Lower leg skin (tissue), 4 donors: ENCODE measurements around the gene NHLRC3. TPM values are rescaled to one million over a fixed set of nuclear protein-coding genes. Genes with fewer than 3 reads are reported as not detected.

Experiments used
- DNase-seq, 2 donors: peaks; one replicate each; pipeline ENCODE4 v3.0.0-alpha.2; 2019; ENCODE audit warnings: low spot score in 2 of 2
- H3K4me3 ChIP-seq: fragments of 200-600 bp; sonication (generic); 2 replicates; pipeline ENCODE4 v1.5.1; 2017; ENCODE audit warnings: mild to moderate bottlenecking, low read depth; ENCODE audit not compliant: poor library complexity, severe bottlenecking
- CTCF ChIP-seq, 3 donors: fragments of 450-650 bp; IDR thresholded peaks; one replicate each; pipeline ENCODE4 v1.5.1; 2016; ENCODE audit warnings: antibody characterized with exemption in 3 of 3, mild to moderate bottlenecking in 3 of 3, moderate library complexity in 2 of 3
- POLR2A ChIP-seq, 2 donors: fragments of 450-650 bp; IDR thresholded peaks; one replicate each; pipeline ENCODE4 v1.6.1; 2016 to 2017; ENCODE audit warnings: antibody characterized with exemption in 2 of 2, mild to moderate bottlenecking in 1 of 2, moderate library complexity in 1 of 2
- WGBS, 2 donors: methylation state at CpG; one replicate each; pipeline ENCODE4 v1.1.5; 2018; 5-methylcytosine and 5-hydroxymethylcytosine counted together
- intact Hi-C: fragments of 100-400 bp; cut with DNase I; formaldehyde crosslinking; loops from one replicate; pipeline ENCODE4 v1.15.0; 2023; ENCODE audit warnings: low total_unique reads
- total RNA-seq, 4 donors: library from RNA; depleted of rRNA; stranded (reverse); fragments of >200 nt; gene quantifications; one replicate each; pipeline ENCODE4 v1.1.0, GENCODE V29; 2016

NHLRC3 gene
- total RNA-seq, 4 donors from 2014 or later: 8.3 to 12.9 (median 9.7) TPM

GRCh38 chr13:39049274-39049673, 11.0 kb downstream of the NHLRC3 start:
- 83 to 84% methylated on average over 3 of the region's 3 CpGs for WGBS, 2 donors
- DNase-seq: no peak
- no peak for TF ChIP-seq POLR2A (IDR thresholded peaks at IDR 0.05)
- no peak for TF ChIP-seq CTCF (IDR thresholded peaks at IDR 0.05)

GRCh38 chr13:39051157-39051556, 12.9 kb downstream of the NHLRC3 start:
- no peak for DNase-seq
- no peak for TF ChIP-seq POLR2A (IDR thresholded peaks at IDR 0.05)
- no peak for TF ChIP-seq CTCF (IDR thresholded peaks at IDR 0.05)
- WGBS, 2 donors: 14 to 27% methylated on average over 1 of the region's 1 CpG
- H3K4me3 ChIP-seq: no peak overlapping the region
- intact Hi-C loops: no loop called here

More at GRCh38 chr13:39049274-39049673, 11.0 kb downstream of the NHLRC3 start:
- intact Hi-C loops: loop anchor here (10.0 kb wide), 1 partner anchor 1886 kb away; no protein-coding TSS in a partner anchor
- no peak overlapping the region for H3K4me3 ChIP-seq

- no peak overlapping the region for H3K4me3 ChIP-seq
- intact Hi-C loops: no loop called here
- TF ChIP-seq CTCF (IDR thresholded peaks at IDR 0.05) (no peak), POLR2A (IDR thresholded peaks at IDR 0.05) (no peak)
- 64 to 77% methylated on average over 6 of the region's 6 CpGs for WGBS, 2 donors
- DNase-seq: no peak
These were observed 14.7 kb downstream of the NHLRC3 start for GRCh38 chr13:39052944-39053343.

GRCh38 chr13:39054112-39054511, 15.9 kb downstream of the NHLRC3 start:
- intact Hi-C loops: no loop called here
- H3K4me3 ChIP-seq: no peak overlapping the region
- TF ChIP-seq CTCF (IDR thresholded peaks at IDR 0.05): no peak
- TF ChIP-seq POLR2A (IDR thresholded peaks at IDR 0.05): no peak
- WGBS, 2 donors: 85 to 91% methylated on average over 3 of the region's 3 CpGs
- DNase-seq: no peak

GRCh38 chr13:39056018-39056417, 17.8 kb downstream of the NHLRC3 start:
- intact Hi-C loops: no loop called here

More at GRCh38 chr13:39056018-39056417, 17.8 kb downstream of the NHLRC3 start:
- DNase-seq: no peak
- 90 to 100% methylated on average over 1 of the region's 1 CpG for WGBS, 2 donors
- TF ChIP-seq POLR2A (IDR thresholded peaks at IDR 0.05) (no peak), CTCF (IDR thresholded peaks at IDR 0.05) (no peak)
- H3K4me3 ChIP-seq: no peak overlapping the region
